ENCODE measurements around the gene IL10RA.
A peak's percentile ranks its signal among the peaks of the same experiment; 100 is the strongest.
"Not testable (repeated sequence)": the region's sequence is repeated elsewhere in the genome, so short reads cannot be mapped to it uniquely, and the experiment has no call there.

Gene IL10RA

DNA sequence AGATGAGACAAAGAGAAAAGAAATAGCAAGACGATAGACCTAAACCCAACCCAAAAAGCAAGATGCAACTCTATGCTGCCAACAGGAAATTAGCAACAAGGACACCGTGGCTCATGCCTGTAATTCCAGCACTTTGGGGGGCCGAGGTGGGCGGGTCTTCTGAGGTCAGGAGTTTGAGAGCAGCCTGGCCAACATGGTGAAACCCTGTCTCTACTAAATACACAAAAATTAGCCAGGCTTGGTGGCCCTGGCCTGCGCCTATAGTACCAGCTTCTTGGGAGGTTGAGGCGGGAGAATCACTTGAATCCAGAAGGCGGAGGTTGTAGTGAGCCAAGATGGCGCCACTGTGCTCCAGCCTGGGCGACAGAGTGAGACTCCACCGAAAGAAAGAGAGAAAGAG, 24.3 kb upstream of the IL10RA start:
- no peak for DNase-seq (ENCODE audit: low read depth in 4 of 4, low spot score in 1 of 4)

DNA sequence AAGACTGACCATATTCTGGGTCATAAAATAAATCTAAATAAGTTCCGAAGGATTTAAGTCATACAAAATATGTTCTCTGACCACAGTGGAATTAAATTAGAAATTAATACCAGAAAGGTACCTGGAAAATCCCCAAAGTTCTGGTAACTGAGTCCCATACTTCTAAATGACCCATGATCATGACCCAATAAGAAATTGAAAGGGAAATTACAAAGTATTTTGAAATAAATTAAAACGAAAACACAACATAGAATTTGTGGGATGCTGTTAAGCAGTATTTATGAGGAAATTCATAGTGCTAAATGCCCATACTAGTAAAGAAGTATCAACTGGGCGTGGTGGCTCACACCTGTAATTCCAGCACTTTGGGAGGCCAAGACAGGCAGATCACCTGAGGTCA, 23.4 kb upstream of the IL10RA start:
- no peak for DNase-seq (ENCODE audit: low read depth in 4 of 4, low spot score in 1 of 4)

DNA sequence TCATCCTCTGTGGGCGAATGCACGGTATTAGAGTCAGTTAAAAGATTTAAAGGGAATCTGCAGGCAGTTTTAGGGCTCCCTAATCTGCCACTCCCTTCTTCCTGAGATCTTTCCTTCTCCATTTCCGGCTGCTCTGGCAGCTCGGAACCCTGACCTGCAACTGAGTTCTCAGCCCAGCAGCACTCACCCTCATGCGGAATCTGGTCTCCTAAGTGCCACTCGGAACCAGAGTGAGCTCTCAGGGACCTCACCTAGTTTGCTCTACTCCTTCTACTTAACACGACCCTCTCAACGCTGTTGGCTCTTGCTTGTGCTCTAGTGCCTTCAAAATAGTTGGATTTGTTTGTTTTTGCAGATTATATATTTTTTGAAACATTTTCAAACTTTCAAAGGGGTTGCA, 19.3 kb upstream of the IL10RA start:
- no peak for DNase-seq (ENCODE audit: low read depth in 4 of 4, low spot score in 1 of 4)

DNA sequence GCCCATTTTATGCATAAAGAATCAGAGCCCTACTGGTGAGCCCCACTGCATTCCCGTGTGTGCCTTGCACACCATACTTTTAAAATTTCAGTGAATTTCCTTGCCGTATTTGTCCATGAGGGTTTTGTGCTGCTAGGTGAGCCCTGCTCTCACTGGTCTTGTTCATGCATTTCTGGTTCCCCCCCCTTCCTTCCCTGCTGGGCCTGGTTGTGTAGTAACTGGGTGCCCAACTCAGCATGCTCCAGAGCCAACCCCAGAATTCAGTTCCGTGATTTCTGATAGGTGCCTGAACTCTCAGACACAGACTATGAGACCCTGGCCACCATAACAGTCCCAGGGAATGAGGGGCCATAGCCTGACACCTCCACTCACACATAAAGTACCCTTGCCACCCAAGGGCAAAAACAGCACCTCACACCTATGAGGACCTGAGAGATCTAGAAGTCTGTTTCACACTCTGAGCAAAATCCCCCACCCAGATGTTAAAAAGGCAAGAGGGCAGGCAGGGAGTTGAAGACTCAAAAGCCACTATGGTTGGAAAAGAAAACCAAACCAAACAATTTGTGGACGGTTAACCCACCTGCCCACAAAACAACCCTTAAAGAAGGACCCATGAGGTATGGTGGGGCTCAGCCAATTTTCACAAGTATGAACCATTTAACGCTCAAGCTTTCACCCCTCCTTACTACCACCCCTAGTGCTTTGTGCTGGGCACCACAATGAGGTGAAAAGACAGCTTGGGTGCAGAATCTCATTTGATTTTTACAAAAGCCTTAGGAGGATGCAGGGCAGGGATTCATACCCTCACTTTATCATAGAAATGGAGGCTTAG, 16.8 kb upstream of the IL10RA start:
- DNase-seq (ENCODE audit: low read depth in 4 of 4, low spot score in 1 of 4) = no peak

DNA sequence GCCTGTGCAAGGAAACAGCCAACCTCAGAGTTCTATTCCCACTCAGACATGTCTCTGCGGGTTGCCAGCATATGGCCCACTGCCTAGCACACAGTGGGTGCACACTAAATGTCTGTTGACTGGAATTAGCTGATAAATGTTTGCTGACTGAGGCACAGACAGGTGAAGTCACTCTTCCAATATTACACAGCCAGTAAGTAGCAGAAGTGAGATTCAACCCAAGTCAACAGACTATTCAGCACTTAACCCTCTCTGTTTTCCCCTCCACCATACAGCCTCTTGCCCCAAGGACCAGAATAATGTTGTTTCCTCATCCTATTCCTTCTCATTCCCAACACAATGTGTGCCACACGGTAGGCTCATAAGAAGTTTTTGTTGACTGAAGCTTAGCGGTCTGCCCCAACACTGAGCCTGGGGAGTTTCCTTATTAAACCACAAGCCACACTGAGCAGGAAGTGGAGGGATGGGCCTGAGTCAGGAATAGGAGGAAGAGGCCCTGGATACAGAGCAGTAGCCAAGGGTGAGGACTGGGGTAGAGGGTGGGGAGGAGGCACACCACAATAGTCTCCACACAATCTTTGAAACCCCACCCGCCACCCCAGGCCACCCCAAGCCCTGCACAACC, 15.7 kb upstream of the IL10RA start:
- DNase-seq (ENCODE audit: low read depth in 4 of 4, low spot score in 1 of 4) = no peak

DNA sequence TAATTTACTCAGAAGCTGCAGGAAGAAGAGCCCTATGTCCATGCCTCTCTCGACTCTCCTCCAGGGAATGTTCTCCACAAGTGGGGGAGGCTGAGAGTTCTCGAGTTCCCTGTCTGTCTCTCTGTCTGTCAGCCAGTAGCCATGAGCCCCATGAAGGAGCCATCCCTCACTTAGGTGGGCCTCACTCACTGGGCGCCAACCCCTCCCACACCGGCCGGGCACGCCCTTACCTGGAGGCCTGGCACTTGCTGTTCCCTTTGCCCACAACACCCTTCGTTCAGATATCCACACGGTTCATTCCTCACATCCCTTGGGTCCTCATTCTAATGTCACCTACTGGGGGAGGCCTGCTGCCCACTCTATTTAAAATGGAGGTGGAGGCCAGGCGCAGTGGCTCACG, 14.2 kb upstream of the IL10RA start:
- DNase-seq (ENCODE audit: low read depth in 4 of 4, low spot score in 1 of 4) = no peak

DNA sequence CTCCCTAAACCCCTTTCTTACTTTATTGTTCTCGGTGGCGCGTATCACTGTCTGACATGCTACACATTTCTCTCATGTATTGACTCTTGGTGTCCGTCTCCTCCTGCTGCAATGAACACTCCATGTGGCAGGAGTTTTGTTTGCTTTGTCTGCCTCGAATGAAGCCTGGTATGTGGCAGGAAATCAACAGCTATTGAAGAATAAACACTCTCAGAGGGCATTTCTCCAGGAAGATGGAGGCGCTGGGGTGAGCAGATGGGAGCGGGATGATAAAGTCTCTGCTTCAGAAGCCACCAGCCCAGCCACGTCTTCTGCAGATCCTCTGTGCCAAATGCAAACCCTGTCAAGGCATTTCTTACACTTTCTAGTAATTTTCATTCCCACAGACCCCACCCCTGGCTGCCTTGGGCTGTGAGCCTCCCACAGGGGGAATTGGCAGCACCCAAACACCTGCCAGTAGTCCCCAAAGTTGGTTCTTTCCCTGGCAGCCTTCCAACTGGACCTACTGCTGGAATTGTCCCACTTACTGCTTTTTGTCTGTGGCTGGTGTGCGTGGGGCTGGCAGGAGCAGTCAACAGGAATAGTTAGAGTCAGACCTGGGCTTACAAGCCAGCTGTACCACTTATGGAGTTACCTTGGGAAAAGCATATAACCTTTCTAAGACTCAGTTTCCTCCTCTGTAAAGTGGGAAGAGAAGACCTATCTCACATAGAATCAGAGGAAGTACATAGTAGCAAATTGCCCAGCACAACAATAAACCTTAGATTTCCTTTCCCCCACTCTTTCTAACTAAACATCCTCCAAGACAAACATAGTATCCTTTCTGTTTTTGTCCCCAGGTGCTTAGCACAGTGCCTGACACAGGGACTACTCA, 13.3 kb upstream of the IL10RA start:
- DNase-seq (ENCODE audit: low read depth in 4 of 4, low spot score in 1 of 4) = no peak

DNA sequence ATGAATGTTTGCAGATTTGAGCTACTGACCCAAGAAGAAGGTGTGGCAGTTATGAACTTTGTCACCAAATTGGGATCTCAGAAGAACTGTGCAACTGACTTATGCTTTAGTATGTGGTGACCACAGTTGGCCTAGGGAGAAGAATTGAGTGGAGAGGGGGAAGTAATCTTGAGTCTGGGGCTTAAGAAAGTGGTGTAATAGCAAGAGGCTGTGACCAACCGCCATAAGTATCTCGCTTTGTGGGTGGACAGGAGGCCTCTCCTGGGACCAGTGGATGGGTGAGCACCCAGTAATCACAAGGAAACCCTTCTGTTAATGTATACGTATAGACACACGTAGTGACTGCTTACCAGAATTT, 12.7 kb upstream of the IL10RA start:
- DNase-seq (ENCODE audit: low read depth in 4 of 4, low spot score in 1 of 4) = no peak

DNA sequence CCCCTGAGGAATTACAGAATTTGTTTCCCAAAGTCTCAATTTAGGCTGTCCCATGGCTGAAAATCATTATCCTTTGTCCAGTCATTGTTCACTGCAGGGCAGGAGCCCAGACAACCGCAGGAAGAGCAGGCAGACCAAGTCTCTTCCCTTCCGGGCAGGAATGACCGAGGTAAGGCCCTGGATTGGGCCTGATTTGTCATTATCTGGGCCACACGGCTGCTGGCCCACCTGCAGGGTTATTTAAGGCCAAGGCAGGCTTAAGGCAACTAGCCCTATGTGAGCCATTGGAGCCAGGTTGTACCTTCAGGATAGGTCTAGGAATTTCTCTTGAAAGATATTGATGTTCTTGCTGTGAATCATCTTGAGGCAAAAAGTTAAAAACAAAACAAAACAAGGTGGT, 9.7 kb upstream of the IL10RA start:
- no peak for DNase-seq (ENCODE audit: low read depth in 4 of 4, low spot score in 1 of 4)

DNA sequence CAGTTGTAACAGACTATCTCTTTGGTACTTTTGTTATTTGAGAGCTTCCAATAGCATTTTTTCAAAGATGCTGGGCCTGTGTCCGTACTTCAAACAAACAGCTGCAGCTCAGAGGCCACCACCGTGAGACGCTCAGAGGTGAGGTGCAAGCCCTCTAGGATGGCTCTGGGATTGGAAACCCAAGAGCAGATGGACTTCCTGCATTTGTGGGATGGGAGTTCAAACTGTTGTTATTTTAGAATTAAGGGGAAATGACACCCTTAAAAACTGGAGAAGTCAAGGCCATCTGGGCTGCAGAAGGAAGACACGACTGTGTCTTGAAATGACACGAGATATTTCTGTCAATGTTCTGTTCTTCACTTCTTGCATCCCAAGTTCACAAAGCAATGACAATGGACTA, 9.2 kb upstream of the IL10RA start:
- no peak for DNase-seq (ENCODE audit: low read depth in 4 of 4, low spot score in 1 of 4)

DNA sequence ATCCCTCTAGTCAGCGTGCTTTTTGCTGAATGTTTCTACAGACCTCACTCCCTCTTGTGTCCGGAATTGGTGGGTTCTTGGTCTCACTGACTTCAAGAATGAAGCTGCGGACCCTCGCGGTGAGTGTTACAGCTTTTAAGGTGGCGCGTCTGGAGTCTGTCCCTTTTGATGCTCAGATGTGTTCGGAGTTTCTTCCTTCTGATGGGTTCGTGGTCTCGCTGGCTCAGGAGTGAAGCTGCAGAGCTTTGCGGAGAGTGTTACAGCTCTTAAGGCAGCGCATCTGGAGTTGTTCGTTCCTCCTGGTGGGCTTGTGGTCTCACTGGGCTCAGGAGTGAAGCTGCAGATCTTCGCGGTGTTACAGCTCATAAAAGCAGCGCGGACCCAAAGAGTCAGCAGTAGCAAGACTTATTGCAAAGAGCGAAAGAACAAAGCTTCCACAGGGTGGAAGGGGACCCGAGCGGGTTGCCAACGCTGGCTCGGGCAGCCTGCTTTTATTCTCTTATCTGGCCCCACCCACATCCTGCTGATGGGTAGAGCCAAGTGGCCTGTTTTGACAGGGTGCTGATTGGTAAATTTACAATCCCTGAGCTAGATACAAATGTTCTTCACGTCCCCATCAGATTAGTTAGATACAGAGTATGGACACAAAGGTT, 8.5 kb upstream of the IL10RA start:
- not testable (repeated sequence) for DNase-seq (ENCODE audit: low read depth in 4 of 4, low spot score in 1 of 4)

DNA sequence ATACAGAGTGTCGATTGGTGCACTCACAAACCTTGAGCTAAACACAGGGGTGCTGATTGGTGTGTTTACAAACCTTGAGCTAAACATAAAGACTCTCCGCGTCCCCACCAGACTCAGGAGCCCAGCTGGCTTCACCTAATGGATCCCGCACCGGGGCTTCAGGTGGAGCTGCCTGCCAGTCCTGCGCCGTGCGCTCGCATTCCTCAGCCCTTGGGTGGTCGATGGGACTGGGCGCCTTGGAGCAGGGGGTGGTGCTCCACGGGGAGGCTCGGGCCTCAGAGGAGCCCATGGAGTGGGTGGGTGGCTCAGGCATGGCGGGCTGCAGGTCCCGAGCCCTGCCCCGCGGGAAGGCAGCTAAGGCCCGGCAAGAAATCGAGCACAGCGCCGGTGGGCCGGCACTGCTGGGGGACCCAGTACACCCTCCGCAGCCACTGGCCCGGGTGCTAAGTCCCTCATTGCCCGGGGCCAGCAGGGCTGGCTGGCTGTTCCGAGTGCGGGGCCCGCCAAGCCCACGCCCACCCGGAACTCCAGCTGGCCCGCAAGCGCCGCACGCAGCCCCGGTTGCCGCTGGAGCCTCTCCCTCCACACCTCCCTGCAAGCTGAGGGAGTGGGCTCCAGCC, 7.8 kb upstream of the IL10RA start:
- DNase-seq (ENCODE audit: low read depth in 4 of 4, low spot score in 1 of 4) = not testable (repeated sequence)

DNA sequence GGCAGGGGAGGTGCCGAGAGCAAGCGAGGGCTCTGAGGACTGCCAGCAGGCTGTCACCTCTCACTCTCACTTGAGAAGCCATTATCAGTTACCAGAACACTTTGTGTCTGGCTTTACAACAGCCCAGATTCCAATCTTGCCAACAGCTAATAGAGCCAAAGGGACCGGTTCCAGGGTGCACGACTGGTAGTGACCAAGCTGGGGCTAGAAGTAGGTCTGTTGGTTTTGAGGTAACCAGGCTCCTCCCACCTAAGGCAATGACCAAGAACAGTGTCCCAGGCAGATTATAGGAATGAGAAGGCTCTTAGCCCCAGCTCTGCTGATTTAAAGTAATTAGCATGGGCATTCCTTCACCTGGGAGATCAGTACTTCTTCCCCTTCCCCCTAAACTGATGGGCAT, 7.2 kb upstream of the IL10RA start:
- no peak for DNase-seq (ENCODE audit: low read depth in 4 of 4, low spot score in 1 of 4)

DNA sequence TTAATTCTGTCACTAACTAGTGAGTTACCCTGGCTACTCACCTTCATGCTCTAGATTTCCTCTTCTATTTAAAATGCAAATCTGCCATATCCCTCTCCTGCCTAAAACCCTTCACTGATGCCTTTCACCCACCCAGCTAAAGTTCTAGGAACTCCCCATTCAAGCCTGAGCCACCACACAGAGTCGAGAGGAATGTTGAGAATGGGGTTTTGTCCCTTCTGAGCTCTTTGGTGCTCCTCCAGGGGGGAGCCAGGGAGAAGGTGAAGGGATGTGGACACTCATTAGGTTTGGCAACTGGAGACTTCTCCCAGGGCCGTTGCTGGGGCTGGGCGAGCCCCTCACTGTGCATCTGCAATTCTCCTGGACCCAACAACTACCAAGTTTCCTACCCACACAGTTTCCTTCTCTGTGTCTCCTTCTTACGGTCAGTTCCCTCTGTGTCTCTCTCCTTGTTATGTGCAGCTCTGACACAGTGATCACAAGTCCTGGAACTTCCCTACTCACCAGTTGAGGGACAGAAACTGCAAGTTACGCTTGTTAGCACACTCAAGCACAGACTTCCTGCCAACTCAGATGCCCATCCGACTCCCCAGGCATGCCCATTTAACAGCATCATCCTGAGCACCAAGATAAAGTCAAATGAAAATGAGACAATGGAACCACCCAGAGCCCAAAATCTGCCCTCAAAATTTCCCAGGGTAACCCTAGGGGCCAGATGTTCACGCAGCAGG, 6.5 kb upstream of the IL10RA start:
- DNase-seq (ENCODE audit: low read depth in 4 of 4, low spot score in 1 of 4) = no peak

DNA sequence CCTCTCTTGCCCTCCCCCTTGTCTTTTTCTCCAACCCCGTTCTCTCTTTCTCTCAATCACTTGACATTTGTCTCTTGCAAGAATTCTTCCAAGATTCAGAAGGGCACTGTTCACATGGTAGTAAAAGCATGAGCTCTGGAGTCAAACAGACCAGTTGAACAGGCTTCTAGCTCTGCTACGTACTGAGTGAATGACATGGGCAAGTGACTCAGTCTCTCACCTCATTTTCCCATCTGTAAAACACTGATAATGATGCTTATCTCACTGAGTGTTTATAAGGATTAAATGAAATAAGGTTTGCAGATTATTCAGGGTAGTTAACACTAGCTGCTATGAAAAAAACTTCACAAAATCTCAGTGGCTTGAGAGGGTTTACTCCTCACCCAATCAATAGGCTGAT, 5.9 kb upstream of the IL10RA start:
- DNase-seq (ENCODE audit: low read depth in 4 of 4, low spot score in 1 of 4) = no peak

DNA sequence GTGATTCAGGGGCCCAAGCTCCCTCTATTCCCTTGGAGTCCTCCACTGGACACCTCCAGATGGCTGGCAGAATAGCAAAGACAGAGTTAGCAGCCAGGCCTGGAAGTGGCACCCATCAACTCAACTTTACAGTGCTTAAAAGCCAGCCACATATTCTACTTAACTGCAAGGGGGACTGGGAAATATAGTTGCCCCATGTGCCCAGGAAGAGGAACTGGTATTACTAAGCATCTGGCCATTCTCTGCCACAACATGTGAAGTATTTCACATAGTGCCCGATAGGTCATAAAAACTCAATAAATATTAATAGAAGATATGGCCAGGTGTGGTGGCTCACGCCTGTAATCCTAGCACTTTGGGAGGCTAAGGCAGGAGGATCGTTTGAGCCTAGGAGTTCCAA, 5.5 kb upstream of the IL10RA start:
- DNase-seq (ENCODE audit: low read depth in 4 of 4, low spot score in 1 of 4) = no peak

DNA sequence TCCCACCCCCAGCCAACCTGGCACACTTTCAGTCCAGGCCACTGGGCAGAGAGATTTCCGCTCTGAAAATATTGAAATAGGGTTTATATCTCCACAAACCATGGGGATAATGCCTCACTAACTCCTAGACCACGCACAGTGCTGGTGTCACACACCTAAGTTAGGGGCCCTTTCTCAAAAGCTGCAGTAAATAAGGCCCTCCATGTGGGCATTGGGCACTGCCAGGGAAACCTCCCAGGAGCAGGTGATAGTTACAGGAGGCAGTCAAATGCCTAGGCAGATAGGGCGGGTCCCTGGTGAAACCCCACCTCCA, 3.1 kb upstream of the IL10RA start:
- DNase-seq (ENCODE audit: low read depth in 4 of 4, low spot score in 1 of 4) = no peak

DNA sequence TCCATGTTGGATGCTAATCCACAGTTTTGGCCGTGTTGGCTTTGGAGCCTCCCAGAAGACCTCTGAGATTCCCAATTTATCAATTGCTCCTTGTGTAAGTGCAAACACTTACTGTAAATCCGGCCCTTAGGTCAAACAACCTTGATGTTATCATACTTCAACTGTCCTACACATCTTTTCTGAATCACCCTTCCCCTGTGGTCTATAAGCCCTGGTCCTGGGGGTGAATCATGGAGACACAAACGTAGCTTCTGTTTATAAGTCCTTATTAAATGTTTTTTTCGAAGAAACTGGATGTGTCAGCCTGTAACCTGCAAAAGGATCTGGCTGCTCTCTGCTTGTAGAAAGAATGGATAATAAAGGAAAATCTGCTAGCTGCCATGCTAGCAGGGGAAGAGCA, 1.7 kb upstream of the IL10RA start:
- DNase-seq (ENCODE audit: low read depth in 4 of 4, low spot score in 1 of 4) = no peak

DNA sequence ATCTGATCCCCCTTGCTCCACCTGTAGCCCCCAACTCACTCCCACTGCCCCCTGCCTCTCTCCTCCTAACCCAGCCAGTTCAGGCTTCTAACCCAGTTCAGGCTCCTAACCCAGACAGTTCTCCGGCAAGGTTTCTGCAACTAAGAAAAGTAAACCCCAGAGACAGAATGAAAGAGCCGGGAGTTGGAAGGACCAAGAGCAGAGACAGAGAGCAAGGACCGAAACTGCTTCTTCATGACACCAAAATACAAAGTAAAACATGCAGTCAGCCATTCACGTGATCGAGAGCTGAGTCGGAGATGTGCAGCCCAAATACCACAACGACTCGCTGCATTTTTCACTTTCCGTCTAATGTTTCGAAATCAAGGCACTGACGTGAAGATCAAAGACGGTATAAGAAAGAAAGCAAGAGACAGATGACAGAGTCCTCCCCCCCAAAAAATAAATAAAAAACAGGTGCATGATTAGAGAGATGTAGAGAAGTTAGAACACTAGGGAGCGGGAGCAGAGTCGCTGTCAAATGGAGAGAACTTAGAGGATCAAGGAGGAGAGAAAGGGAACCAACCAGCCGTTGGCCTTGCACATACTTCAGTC, 884 bp downstream of the IL10RA start:
- DNase-seq (ENCODE audit: low read depth in 4 of 4, low spot score in 1 of 4) = peak in 2 of 4 experiments; percentile 40 to 61
